Ovary (tissue), 9 donors: ENCODE data around the gene ADGRB2. TPM values are rescaled to one million over a fixed set of nuclear protein-coding genes. Genes with fewer than 3 reads are reported as not detected.
A peak's percentile ranks its signal among the peaks of the same experiment; 100 is the strongest.

Source experiments
- DNase-seq, 5 donors: peaks; one replicate each; pipeline ENCODE4 v3.0.0-alpha.2; 2019 to 2020
- H3K27ac ChIP-seq, 2 donors: fragments of 200-600 bp; one replicate each; pipeline versions ENCODE4 v1.5.1 to v1.8.0; 2019 to 2022
- H3K27me3 ChIP-seq: fragments of 200-600 bp; one replicate; pipeline ENCODE4 v1.8.0; 2022
- H3K36me3 ChIP-seq: fragments of 200-600 bp; sonication (generic); one replicate; pipeline ENCODE4 v1.5.1; 2019
- H3K4me1 ChIP-seq: one replicate; pipeline ENCODE4 v1.8.1; 2013; ENCODE audit warnings: mild to moderate bottlenecking, moderate library complexity; ENCODE audit not compliant: insufficient read depth
- H3K4me3 ChIP-seq: fragments of 200-600 bp; sonication (generic); one replicate; pipeline ENCODE4 v1.5.1; 2017
- H3K9me3 ChIP-seq, 2 donors: fragments of 200-600 bp in 1 of 2; sonication (generic) in 1 of 2; one replicate each; pipeline versions ENCODE4 v1.5.1 to v1.8.1; 2013 to 2019; ENCODE audit warnings: mild to moderate bottlenecking in 1 of 2, moderate library complexity in 1 of 2
- CTCF ChIP-seq, 3 donors: fragments of 450-650 bp in 2 of 3; fragments of 200-600 bp in 1 of 3; IDR thresholded peaks; one replicate each; pipeline versions ENCODE4 v1.5.1 to v1.8.0; 2016 to 2022; ENCODE audit warnings: antibody characterized with exemption in 3 of 3, mild to moderate bottlenecking in 1 of 3
- EP300 ChIP-seq: sonication (generic); formaldehyde crosslinking; IDR thresholded peaks from one replicate; pipeline ENCODE4 v1.6.1; 2017; ENCODE audit warnings: antibody characterized with exemption
- POLR2A ChIP-seq: fragments of 450-650 bp; IDR thresholded peaks from one replicate; pipeline ENCODE4 v1.6.1; 2017; ENCODE audit warnings: antibody characterized with exemption, mild to moderate bottlenecking, moderate library complexity
- WGBS, 3 donors: extraction: QIAGEN DNeasy Blood & Tissue Kit in 1 of 3; methylation state at CpG; one replicate each; pipeline versions ENCODE4 v1.1.5 to v1.1.7; 2013 to 2017; 5-methylcytosine and 5-hydroxymethylcytosine counted together
- intact Hi-C, 4 donors: fragments of 100-400 bp; cut with DNase I; formaldehyde crosslinking; loops; one replicate each; pipeline versions ENCODE4 v1.11.0 to v1.15.1; 2022 to 2023
- polyA plus RNA-seq, 2 donors: library from polyadenylated mRNA; stranded (reverse); fragments of 200-250 nt in 1 of 2; fragments of 350-450 nt in 1 of 2; fragmentation: Illumina TruSeq in 1 of 2; extraction: RNeasy Lipid Tissue Mini Kit (QIAGEN cat#74804) in 1 of 2; gene quantifications; one replicate each; pipeline ENCODE4 v1.2.3, GENCODE V29; 2013 to 2014
- total RNA-seq, 7 donors: library from RNA; depleted of rRNA in 2 of 7; stranded (reverse); fragments of >200 nt in 2 of 7; fragmentation: NEBNext Ultra II Directional in 3 of 7; extraction: Animal tissue kit (Norgen Biotek cat#: 25700) in 3 of 7; gene quantifications; one replicate each; pipeline versions ENCODE4 v1.1.0 to v1.2.4, GENCODE V29; 2016 to 2023
- donor health status: DM: no; HTN: no; CAD: no; lungs with moderate emphysema.
- donor health status: DM: no; HTN: no; CAD: no.
- donor health status: Bipolar disorder and iron deficiency.
- donor health status: DM: yes; HTN: yes; CAD: no.
- donor health status: DM: no; HTN: no; CAD: no.
- donor health status: DM: yes; HTN: yes; CAD: no.

The ADGRB2 gene
- total and polyA plus RNA-seq, 9 donors = 0.30 to 7.2 (median 1.6) TPM

DNA sequence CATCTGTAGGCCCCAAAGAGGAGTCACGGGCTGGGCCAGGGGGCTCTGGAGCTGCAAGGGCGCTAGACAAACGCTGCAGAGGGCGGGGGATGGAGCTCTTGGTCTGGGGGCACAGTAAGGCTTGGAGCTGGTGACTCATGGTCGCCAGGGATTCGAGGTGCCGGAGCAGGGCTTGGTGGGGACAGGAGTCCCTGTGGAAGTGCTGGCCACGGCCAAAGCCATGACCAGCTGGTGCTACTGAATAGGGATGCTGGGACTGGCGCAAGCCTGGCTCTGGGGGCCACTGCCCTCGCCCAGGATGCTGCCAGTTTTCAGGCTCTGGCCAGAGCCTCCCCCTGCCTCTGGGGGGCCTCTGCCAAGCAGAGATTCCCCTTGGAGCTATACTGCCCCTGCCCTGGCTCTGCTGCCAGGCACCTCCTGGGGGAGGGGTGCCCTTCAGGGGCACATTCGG is 26.5 kb upstream of the ADGRB2 start:
- TF ChIP-seq CTCF (IDR thresholded peaks at IDR 0.05) = no peak
- no peak for TF ChIP-seq EP300
- TF ChIP-seq POLR2A = no peak
- Histone ChIP-seq H3K27me3 (no peaks in the 10 kb centered on the region), H3K4me3 (no peak overlapping the region), H3K36me3 (no peaks in the 10 kb centered on the region), H3K9me3 (no peaks in the 10 kb centered on the region), H3K27ac (no peak overlapping the region), H3K4me1 (no peaks in the 10 kb centered on the region)
- peak in 2 of 5 donors; percentile 32 to 39 for DNase-seq
- intact Hi-C loops = loop anchor here in 3 of 4 donors (5.0 to 10.0 kb wide), 3 partner anchors 73 to 226 kb away; no protein-coding TSS in a partner anchor
- 88 to 94% (median 93%) methylated on average over 11 of the region's 11 CpGs for WGBS, 3 donors

DNA sequence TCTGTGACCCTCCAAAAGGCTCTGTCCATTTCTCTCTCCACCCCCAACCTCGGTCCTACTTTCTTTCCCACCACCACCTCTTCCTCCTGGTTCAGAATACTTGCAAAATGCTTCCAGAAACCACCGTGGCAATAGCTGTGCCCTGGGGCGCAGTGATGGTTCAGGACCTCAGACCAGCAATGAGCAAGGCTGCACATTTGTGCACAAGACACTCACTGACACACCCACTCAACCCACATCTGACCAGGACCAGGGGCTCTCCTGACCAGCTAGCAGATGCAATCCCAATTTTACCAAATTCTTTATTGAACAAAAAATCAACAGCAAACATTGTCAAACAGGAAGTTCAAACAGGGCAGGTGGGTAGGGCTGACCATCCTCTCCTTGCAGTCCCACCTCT is 26.0 kb upstream of the ADGRB2 start:
- no peak overlapping the region for H3K27ac ChIP-seq
- TF ChIP-seq EP300 (no peak), CTCF (IDR thresholded peaks at IDR 0.05) (no peak), POLR2A (no peak)
- no peaks in the 10 kb centered on the region for H3K27me3 ChIP-seq
- intact Hi-C loops = loop anchor here in 3 of 4 donors (5.0 to 10.0 kb wide), 3 partner anchors 73 to 225 kb away; no protein-coding TSS in a partner anchor
- H3K4me3 ChIP-seq = no peak overlapping the region
- DNase-seq = peak in 2 of 5 donors; percentile 14 to 27
- no peaks in the 10 kb centered on the region for H3K4me1 ChIP-seq
- WGBS, 3 donors = 79 to 87% (median 83%) methylated on average over 3 of the region's 3 CpGs
- no peaks in the 10 kb centered on the region for H3K9me3 ChIP-seq
- no peaks in the 10 kb centered on the region for H3K36me3 ChIP-seq

GRCh38 chr1:31789259-31790065 is 25.3 kb upstream of the ADGRB2 start:
- H3K27ac ChIP-seq = peak overlapping the region; percentile 11 to 70
- TF ChIP-seq CTCF (IDR thresholded peaks at IDR 0.05) = peak; percentile 79 to 96 (median 91)
- no peak for TF ChIP-seq EP300
- peak; percentile 29 for TF ChIP-seq POLR2A
- no peaks in the 10 kb centered on the region for H3K4me1 ChIP-seq
- no peaks in the 10 kb centered on the region for H3K36me3 ChIP-seq
- peak; percentile 93 to 98 (median 98) for DNase-seq
- 14 to 17% (median 14%) methylated on average over 25 to 26 of the region's 26 CpGs for WGBS, 3 donors
- H3K4me3 ChIP-seq = peak overlapping the region; percentile 43
- intact Hi-C loops = loop anchor here (2.0 to 10.0 kb wide), 6 partner anchors 72 to 227 kb away; no protein-coding TSS in a partner anchor
- no peaks in the 10 kb centered on the region for H3K9me3 ChIP-seq
- H3K27me3 ChIP-seq = no peaks in the 10 kb centered on the region

GRCh38 chr1:31788825-31789256 is 24.7 kb upstream of the ADGRB2 start:
- Histone ChIP-seq H3K9me3 (no peaks in the 10 kb centered on the region), H3K27me3 (no peaks in the 10 kb centered on the region), H3K27ac (peak overlapping the region; percentile 11 to 70), H3K4me1 (no peaks in the 10 kb centered on the region), H3K36me3 (no peaks in the 10 kb centered on the region), H3K4me3 (peak overlapping the region; percentile 43)
- intact Hi-C loops = loop anchor here (2.0 to 5.0 kb wide), 3 partner anchors 120 to 227 kb away; no protein-coding TSS in a partner anchor
- WGBS, 3 donors = 0% methylated on average over 22 of the region's 22 CpGs
- no peak for TF ChIP-seq EP300
- no peak for TF ChIP-seq CTCF (IDR thresholded peaks at IDR 0.05)
- TF ChIP-seq POLR2A = no peak
- no peak for DNase-seq
